SK-N-MC (cell line): Measurements from ENCODE around the gene FBXL16.

Experiments
- EZH2 ChIP-seq: fragments of 200-600 bp; sonication (generic); IDR thresholded peaks from one replicate; pipeline ENCODE4 v1.6.1; 2017; ENCODE audit warnings: antibody characterized with exemption
- FOXP2 ChIP-seq: optimal IDR thresholded peaks from 2 replicates; pipeline ENCODE3; 2011; ENCODE audit warnings: mild to moderate bottlenecking, moderate library complexity; ENCODE audit not compliant: insufficient read depth; ENCODE audit errors: extremely low read length, control extremely low read depth
- POLR2AphosphoS5 ChIP-seq: IDR thresholded peaks from 2 replicates; pipeline ENCODE4 v1.6.1; 2012; ENCODE audit warnings: mild to moderate bottlenecking, low read depth, low read length, borderline replicate concordance

DNA sequence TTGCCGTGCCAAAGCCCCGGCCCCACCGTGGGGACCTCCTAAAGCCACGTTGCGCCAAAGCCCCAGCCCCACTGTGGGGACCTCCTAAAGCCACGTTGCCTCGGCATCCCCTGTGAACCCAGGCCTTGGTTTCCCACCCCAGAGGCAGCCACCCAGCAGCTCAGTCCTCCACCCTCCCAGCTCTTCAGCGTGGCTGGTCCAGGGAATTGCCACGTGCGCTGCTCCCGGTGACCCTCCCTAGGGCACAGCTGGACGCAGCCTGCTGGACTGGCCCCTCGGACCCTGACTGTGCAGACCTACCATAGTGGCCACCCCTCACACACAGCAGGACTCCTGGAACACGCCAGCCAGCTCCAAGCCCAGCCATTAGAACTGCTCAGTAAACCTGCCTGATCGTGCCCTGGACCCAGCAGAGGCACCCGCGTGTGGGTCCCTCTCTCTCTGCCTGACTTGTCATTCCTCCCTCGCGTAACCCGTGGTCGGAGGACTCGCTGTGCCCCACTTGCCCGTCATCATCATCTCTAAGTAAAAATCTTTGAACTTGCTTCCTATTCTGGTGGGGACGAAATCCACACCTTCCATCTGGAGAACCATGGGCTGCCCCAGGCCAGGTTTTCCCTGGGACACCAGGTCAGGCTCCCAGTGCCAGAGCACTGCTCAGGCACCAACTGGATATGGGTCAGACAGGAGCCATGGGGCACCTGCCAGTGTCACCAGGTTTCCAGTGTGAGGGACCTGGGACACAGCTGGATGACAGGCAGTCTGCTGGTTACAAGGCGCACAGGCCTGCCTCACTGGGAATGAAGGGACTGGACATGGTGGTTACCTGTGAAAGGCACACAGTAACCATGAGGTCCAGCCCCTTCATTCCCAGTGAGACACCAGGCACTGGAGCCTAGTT, 29.6 kb upstream of the FBXL16 start:
- TF ChIP-seq POLR2AphosphoS5 = no peak
- no peak for TF ChIP-seq EZH2
- no peak for TF ChIP-seq FOXP2
